Measurements from ENCODE around the gene WWC2.

DNA sequence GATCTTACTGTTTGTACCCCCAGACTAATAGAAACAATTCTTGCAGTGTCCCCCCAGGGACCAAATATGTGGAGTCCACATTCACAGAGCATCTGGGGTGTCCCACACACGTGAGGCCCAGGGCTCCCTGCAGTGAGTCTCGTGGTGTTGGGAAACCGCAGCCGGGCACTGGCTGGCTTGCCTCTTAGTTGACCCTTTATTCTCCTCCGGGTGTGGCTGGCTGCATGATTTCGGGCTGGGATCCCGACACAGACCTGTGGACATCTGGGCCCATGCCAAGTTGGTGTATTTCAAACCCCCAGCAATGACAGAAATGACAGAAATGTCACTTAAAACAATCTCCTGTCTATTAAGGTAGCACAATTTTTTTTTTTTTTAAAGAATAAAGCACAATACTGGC is 238.8 kb downstream of the WWC2 start:
- TF ChIP-seq, protein P1, sequence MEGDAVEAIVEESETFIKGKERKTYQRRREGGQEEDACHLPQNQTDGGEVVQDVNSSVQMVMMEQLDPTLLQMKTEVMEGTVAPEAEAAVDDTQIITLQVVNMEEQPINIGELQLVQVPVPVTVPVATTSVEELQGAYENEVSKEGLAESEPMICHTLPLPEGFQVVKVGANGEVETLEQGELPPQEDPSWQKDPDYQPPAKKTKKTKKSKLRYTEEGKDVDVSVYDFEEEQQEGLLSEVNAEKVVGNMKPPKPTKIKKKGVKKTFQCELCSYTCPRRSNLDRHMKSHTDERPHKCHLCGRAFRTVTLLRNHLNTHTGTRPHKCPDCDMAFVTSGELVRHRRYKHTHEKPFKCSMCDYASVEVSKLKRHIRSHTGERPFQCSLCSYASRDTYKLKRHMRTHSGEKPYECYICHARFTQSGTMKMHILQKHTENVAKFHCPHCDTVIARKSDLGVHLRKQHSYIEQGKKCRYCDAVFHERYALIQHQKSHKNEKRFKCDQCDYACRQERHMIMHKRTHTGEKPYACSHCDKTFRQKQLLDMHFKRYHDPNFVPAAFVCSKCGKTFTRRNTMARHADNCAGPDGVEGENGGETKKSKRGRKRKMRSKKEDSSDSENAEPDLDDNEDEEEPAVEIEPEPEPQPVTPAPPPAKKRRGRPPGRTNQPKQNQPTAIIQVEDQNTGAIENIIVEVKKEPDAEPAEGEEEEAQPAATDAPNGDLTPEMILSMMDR (IDR thresholded peaks at IDR 0.05 in 4 of 5, conservative IDR thresholded peaks at IDR 0.05 in 1 of 5): no peak
- no peak for TF ChIP-seq POLR2A (IDR thresholded peaks at IDR 0.05)

Data from gastrocnemius medialis (tissue), 4 donors.